HepG2 (cell line): ENCODE measurements around the gene HSDL2. TPM values are rescaled to one million over a fixed set of nuclear protein-coding genes. Genes with fewer than 3 reads are reported as not detected.

Experiments used
- CHCHD3 ChIP-seq: sonication (generic); formaldehyde crosslinking; IDR thresholded peaks from 2 replicates; pipeline ENCODE4 v1.8.0; 2022; ENCODE audit warnings: mild to moderate bottlenecking, missing genetic modification reagents, moderate library complexity
- ERF ChIP-seq: IDR thresholded peaks from 2 replicates; pipeline ENCODE4 v1.6.1; 2018; ENCODE audit warnings: missing biosample characterization, missing genetic modification reagents
- FLYWCH1 ChIP-seq: sonication (generic); formaldehyde crosslinking; IDR thresholded peaks from 2 replicates; pipeline ENCODE4 v1.8.1; 2023; ENCODE audit warnings: mild to moderate bottlenecking, missing genetic modification reagents
- IKZF4 ChIP-seq: sonication (generic); formaldehyde crosslinking; IDR thresholded peaks from 2 replicates; pipeline ENCODE4 v1.5.1; 2020; ENCODE audit warnings: borderline replicate concordance, mild to moderate bottlenecking, low read depth, missing genetic modification reagents; ENCODE audit errors: not compliant biosample characterization
- KMT2B ChIP-seq: IDR thresholded peaks from 2 replicates; pipeline ENCODE4 v1.6.1; 2016; ENCODE audit warnings: missing genetic modification reagents, missing compliant biosample characterization
- MLXIP ChIP-seq: sonication (generic); formaldehyde crosslinking; IDR thresholded peaks from 2 replicates; pipeline ENCODE4 v1.9.0; 2021; ENCODE audit warnings: missing genetic modification reagents, borderline replicate concordance
- NFE2 ChIP-seq: sonication (generic); formaldehyde crosslinking; IDR thresholded peaks from 2 replicates; pipeline ENCODE4 v1.4.0; 2020; ENCODE audit warnings: missing genetic modification reagents
- PHF21A ChIP-seq: sonication (generic); formaldehyde crosslinking; IDR thresholded peaks from 2 replicates; pipeline ENCODE4 v1.5.0; 2020; ENCODE audit warnings: mild to moderate bottlenecking, missing genetic modification reagents
- RBM39 ChIP-seq: fragments of 200-400 bp; formaldehyde crosslinking; IDR thresholded peaks from one replicate; pipeline ENCODE4 v1.6.1; 2018; ENCODE audit warnings: antibody characterized with exemption, mild to moderate bottlenecking, low read depth, low read length; ENCODE audit not compliant: poor library complexity, severe bottlenecking
- TFAP4 ChIP-seq: sonication (generic); IDR thresholded peaks from 2 replicates; pipeline ENCODE4 v1.6.1; 2016; ENCODE audit warnings: low read depth, borderline replicate concordance
- ZBTB14 ChIP-seq: sonication (generic); formaldehyde crosslinking; IDR thresholded peaks from 2 replicates; pipeline ENCODE4 v1.4.0; 2020; ENCODE audit warnings: missing genetic modification reagents
- ZFAT ChIP-seq: sonication (generic); formaldehyde crosslinking; conservative IDR thresholded peaks from 2 replicates; pipeline ENCODE4 v1.8.1; 2023; ENCODE audit warnings: missing genetic modification reagents, inconsistent platforms
- ZFY ChIP-seq: sonication (generic); formaldehyde crosslinking; IDR thresholded peaks from 2 replicates; pipeline ENCODE4 v1.4.0; 2020; ENCODE audit warnings: missing genetic modification reagents
- ZNF280D ChIP-seq: sonication (generic); formaldehyde crosslinking; IDR thresholded peaks from 2 replicates; pipeline ENCODE4 v1.5.1; 2020; ENCODE audit warnings: mild to moderate bottlenecking, missing genetic modification reagents
- ZNF282 ChIP-seq: fragments of 450-650 bp; IDR thresholded peaks from 2 replicates; pipeline ENCODE4 v1.6.1; 2018; ENCODE audit not compliant: partially characterized antibody
- ZNF777 ChIP-seq: sonication (generic); formaldehyde crosslinking; IDR thresholded peaks from 2 replicates; pipeline ENCODE4 v1.4.0; 2020; ENCODE audit warnings: missing genetic modification reagents
- polyA plus RNA-seq, 8 experiments: library from polyadenylated mRNA; depleted of rRNA in 3 of 8; stranded (reverse) in 7 of 8; unstranded in 1 of 8; fragments of >200 nt; fragmentation: Illumina TruSeq in 4 of 8; extraction: Trizol in 4 of 8; gene quantifications; 2 replicates each; pipeline versions ENCODE4 v1.2.1 to v1.2.3, GENCODE V29; 2011 to 2016; ENCODE audit warnings: low read depth in 4 of 8, missing spikeins in 1 of 8, mixed read lengths in 1 of 8; ENCODE audit not compliant: insufficient read depth in 1 of 8
- total RNA-seq, 5 experiments: library from RNA; depleted of rRNA; stranded (reverse); fragments of >200 nt; fragmentation: Illumina TruSeq; extraction: Trizol; gene quantifications; 2 replicates each; pipeline ENCODE4 v1.2.3, GENCODE V29; 2016; ENCODE audit warnings: low read depth in 1 of 5

Gene HSDL2
- total and polyA plus RNA-seq, 2 of the 13 experiments (the other 11 are each of a cell fraction or from before 2014, with no cell fraction given) = 55.3 to 80.2 TPM

GRCh38 chr9:112487008-112487798 is 107.3 kb downstream of the HSDL2 start (continued):
- TF ChIP-seq TFAP4 = no peak
- TF ChIP-seq KMT2B = 0 out of 2 replicates have a peak, but pooled peaks have one; percentile 10
- no peak for TF ChIP-seq RBM39
- peak; percentile 95 for TF ChIP-seq ZNF777
- TF ChIP-seq ZBTB14 (CRISPR knock-in tag) = peak; percentile 73
- no peak for TF ChIP-seq FLYWCH1
- TF ChIP-seq CHCHD3 = no peak
- TF ChIP-seq ZNF282 = no peak
- no peak for TF ChIP-seq ZFAT
- TF ChIP-seq ZNF280D (CRISPR knock-in tag) = no peak
- no peak for TF ChIP-seq NFE2 (CRISPR knock-in tag)
- no peak for TF ChIP-seq PHF21A (CRISPR knock-in tag)
- TF ChIP-seq IKZF4 (CRISPR knock-in tag) = no peak
- TF ChIP-seq MLXIP (CRISPR knock-in tag) = no peak
- peak; percentile 50; the same call in 1 of the 2 replicates for TF ChIP-seq ZFY (CRISPR knock-in tag)
- TF ChIP-seq ERF (CRISPR knock-in tag) = peak; percentile 5; the same call in 1 of the 2 replicates
- TF ChIP-seq, all 625 proteins: peak for 27
